ENCODE data around the gene SLIT1.

- TF ChIP-seq CTCF (IDR thresholded peaks at IDR 0.05) (no peak), POLR2AphosphoS5 (IDR thresholded peaks at IDR 0.05; ENCODE audit: insufficient read depth in 1 of 2, low read depth in 1 of 2) (no peak)
These were observed 173.3 kb downstream of the SLIT1 start for GRCh38 chr10:97012470-97012869.
